ENCODE data around the gene SERTAD1.

SERTAD1 gene

GRCh38 chr19:40442328-40443130 is 16.7 kb upstream of the SERTAD1 start:
- TF ChIP-seq GATA2 (IDR thresholded peaks at IDR 0.05; ENCODE audit: low read depth, low read length) (no peak), GATA3 (IDR thresholded peaks at IDR 0.05; ENCODE audit: low read depth, low read length) (no peak)

GRCh38 chr19:40441719-40442253 is 16.0 kb upstream of the SERTAD1 start:
- TF ChIP-seq GATA2 (IDR thresholded peaks at IDR 0.05; ENCODE audit: low read depth, low read length) (no peak), GATA3 (IDR thresholded peaks at IDR 0.05; ENCODE audit: low read depth, low read length) (no peak)

GRCh38 chr19:40438284-40438683 is 12.5 kb upstream of the SERTAD1 start:
- TF ChIP-seq GATA3 (IDR thresholded peaks at IDR 0.05; ENCODE audit: low read depth, low read length), result no peak
- TF ChIP-seq GATA2 (IDR thresholded peaks at IDR 0.05; ENCODE audit: low read depth, low read length), result no peak

- no peak for TF ChIP-seq GATA3 (IDR thresholded peaks at IDR 0.05; ENCODE audit: low read depth, low read length)
- TF ChIP-seq GATA2 (IDR thresholded peaks at IDR 0.05; ENCODE audit: low read depth, low read length), result no peak
Measured at GRCh38 chr19:40433391-40434216, 7.8 kb upstream of the SERTAD1 start.

GRCh38 chr19:40431698-40432097 is 5.9 kb upstream of the SERTAD1 start:
- no peak for TF ChIP-seq GATA3 (IDR thresholded peaks at IDR 0.05; ENCODE audit: low read depth, low read length)
- TF ChIP-seq GATA2 (IDR thresholded peaks at IDR 0.05; ENCODE audit: low read depth, low read length), result no peak

- TF ChIP-seq GATA2 (IDR thresholded peaks at IDR 0.05; ENCODE audit: low read depth, low read length) (no peak), GATA3 (IDR thresholded peaks at IDR 0.05; ENCODE audit: low read depth, low read length) (no peak)
Measured at GRCh38 chr19:40424637-40425449, 949 bp downstream of the SERTAD1 start.

- TF ChIP-seq GATA3 (IDR thresholded peaks at IDR 0.05; ENCODE audit: low read depth, low read length) (no peak), GATA2 (IDR thresholded peaks at IDR 0.05; ENCODE audit: low read depth, low read length) (no peak)
Measured at GRCh38 chr19:40423938-40424337, 1.9 kb downstream of the SERTAD1 start.

- TF ChIP-seq GATA3 (IDR thresholded peaks at IDR 0.05; ENCODE audit: low read depth, low read length) (no peak), GATA2 (IDR thresholded peaks at IDR 0.05; ENCODE audit: low read depth, low read length) (no peak)
Measured at GRCh38 chr19:40422748-40423566, 2.8 kb downstream of the SERTAD1 start.

- TF ChIP-seq GATA3 (IDR thresholded peaks at IDR 0.05; ENCODE audit: low read depth, low read length) (no peak), GATA2 (IDR thresholded peaks at IDR 0.05; ENCODE audit: low read depth, low read length) (peak; percentile 83)
Measured at GRCh38 chr19:40421993-40422747, 3.6 kb downstream of the SERTAD1 start.

- peak; percentile 6; the same call in 1 of the 2 replicates for TF ChIP-seq GATA2 (IDR thresholded peaks at IDR 0.05; ENCODE audit: low read depth, low read length)
- TF ChIP-seq GATA3 (IDR thresholded peaks at IDR 0.05; ENCODE audit: low read depth, low read length), result no peak
Measured at GRCh38 chr19:40420766-40421765, 4.7 kb downstream of the SERTAD1 start.

- TF ChIP-seq GATA3 (IDR thresholded peaks at IDR 0.05; ENCODE audit: low read depth, low read length), result no peak
- no peak for TF ChIP-seq GATA2 (IDR thresholded peaks at IDR 0.05; ENCODE audit: low read depth, low read length)
Measured at GRCh38 chr19:40420451-40420765, 5.4 kb downstream of the SERTAD1 start.
